Right lobe of liver (tissue), 6 donors: ENCODE measurements around the gene USP6NL. TPM values are rescaled to one million over a fixed set of nuclear protein-coding genes. Genes with fewer than 3 reads are reported as not detected.
A peak's percentile ranks its signal among the peaks of the same experiment; 100 is the strongest.

Experiments
- ATAC-seq, 4 donors: fragments of 200-7000 bp; cut with Tn5 transposase; one replicate each; pipeline ENCODE4 v1.9.1; 2020; ENCODE audit warnings: mild to moderate bottlenecking in 4 of 4, moderate library complexity in 4 of 4
- DNase-seq, 3 donors: peaks; one replicate each; pipeline ENCODE4 v3.0.0-alpha.2; 2020
- H3K27ac ChIP-seq, 3 donors: fragments of 200-600 bp; one replicate each; pipeline ENCODE4 v1.8.0; 2022
- H3K27me3 ChIP-seq, 2 donors: fragments of 200-600 bp; one replicate each; pipeline ENCODE4 v1.8.0; 2022
- H3K36me3 ChIP-seq, 4 donors: fragments of 200-600 bp; sonication (generic) in 1 of 4; one replicate each; pipeline versions ENCODE4 v1.5.1 to v1.8.0; 2017 to 2022; ENCODE audit warnings: control low read depth in 1 of 4
- H3K4me1 ChIP-seq, 4 donors: fragments of 200-600 bp; sonication (generic) in 1 of 4; one replicate each; pipeline versions ENCODE4 v1.5.1 to v1.8.0; 2017 to 2022; ENCODE audit warnings: control low read depth in 1 of 4
- H3K4me3 ChIP-seq, 3 donors: fragments of 200-600 bp; one replicate each; pipeline ENCODE4 v1.8.0; 2022
- H3K9me3 ChIP-seq, 4 donors: fragments of 200-600 bp; sonication (generic) in 1 of 4; one replicate each; pipeline versions ENCODE4 v1.5.1 to v1.8.0; 2017 to 2022; ENCODE audit warnings: control low read depth in 1 of 4
- CTCF ChIP-seq, 4 donors: fragments of 200-600 bp in 3 of 4; fragments of 450-650 bp in 1 of 4; IDR thresholded peaks; one replicate each; pipeline versions ENCODE4 v1.5.1 to v1.8.0; 2016 to 2022; ENCODE audit warnings: antibody characterized with exemption in 4 of 4, mild to moderate bottlenecking in 2 of 4
- POLR2A ChIP-seq: fragments of 450-650 bp; IDR thresholded peaks from one replicate; pipeline ENCODE4 v1.6.1; 2017; ENCODE audit warnings: antibody characterized with exemption, mild to moderate bottlenecking
- WGBS: methylation state at CpG from one replicate; pipeline ENCODE4 v1.1.6; 2018; ENCODE audit warnings: low coverage, low lambda C conversion rate; ENCODE audit not compliant: insufficient coverage; ENCODE audit errors: missing lambda C conversion rate; 5-methylcytosine and 5-hydroxymethylcytosine counted together
- intact Hi-C, 2 donors: fragments of 100-400 bp; cut with DNase I; formaldehyde crosslinking; loops; one replicate each; pipeline versions ENCODE4 v1.11.2 to v1.14.1; 2022
- total RNA-seq, 6 experiments: library from RNA; depleted of rRNA in 2 of 6; stranded (reverse); fragments of >200 nt in 2 of 6; fragmentation: NEBNext Ultra II Directional in 3 of 6; extraction: Animal tissue kit (Norgen Biotek cat#: 25700) in 3 of 6; gene quantifications; one replicate each; pipeline versions ENCODE4 v1.1.0 to v1.2.4, GENCODE V29; 2016 to 2023
- donor health status: DM: no; HTN: yes; CAD: no.
- donor health status: DM: no; HTN: no; CAD: no.
- donor health status: DM: no; HTN: no; CAD: no.
- donor health status: DM: no; HTN: yes; CAD: no.
- donor health status: DM: no; HTN: yes; CAD: no.

USP6NL gene
- total RNA-seq, 6 experiments from 2014 or later, result 8.4 to 15.3 (median 11.5) TPM

- no peak overlapping the region for H3K4me3 ChIP-seq
- DNase-seq (no peak), ATAC-seq (peak in 2 of 4 donors; percentile 28 to 32)
- TF ChIP-seq CTCF (IDR thresholded peaks at IDR 0.05), result no peak
- peak overlapping the region; percentile 0 to 48 (median 10) for H3K27ac ChIP-seq
- no peaks in the 10 kb centered on the region for H3K36me3 ChIP-seq
- H3K9me3 ChIP-seq, result no peaks in the 10 kb centered on the region
- WGBS, result 29% methylated on average over 2 of the region's 2 CpGs
- H3K27me3 ChIP-seq, result no peaks in the 10 kb centered on the region
- intact Hi-C loops, result no loop called here
- H3K4me1 ChIP-seq, result peaks cover 0 to 47% (median 19%) of the 10 kb centered on the region in 4 donors
Observed at GRCh38 chr10:11604865-11605650, 6.4 kb downstream of the USP6NL start.

- Histone ChIP-seq H3K4me3 (no peak overlapping the region), H3K27ac (no peak overlapping the region), H3K9me3 (no peaks in the 10 kb centered on the region), H3K36me3 (no peaks in the 10 kb centered on the region), H3K4me1 (peaks cover 0 to 34% (median 14%) of the 10 kb centered on the region in 4 donors), H3K27me3 (no peaks in the 10 kb centered on the region)
- TF ChIP-seq CTCF (IDR thresholded peaks at IDR 0.05) (no peak), POLR2A (no peak)
- DNase-seq (no peak), ATAC-seq (no peak)
- WGBS, result 88% methylated on average over 1 of the region's 1 CpG
- intact Hi-C loops, result no loop called here
Observed at GRCh38 chr10:11603741-11604140, 7.7 kb downstream of the USP6NL start.

- Histone ChIP-seq H3K27me3 (no peaks in the 10 kb centered on the region), H3K4me3 (no peak overlapping the region), H3K36me3 (no peaks in the 10 kb centered on the region), H3K9me3 (no peaks in the 10 kb centered on the region), H3K4me1 (peaks cover 0 to 34% (median 13%) of the 10 kb centered on the region in 4 donors), H3K27ac (peak overlapping the region in 2 of 3 donors; percentile 12 to 38)
- WGBS, result 33% methylated on average over 7 of the region's 7 CpGs
- no peak for DNase-seq
- intact Hi-C loops, result no loop called here
- TF ChIP-seq CTCF (IDR thresholded peaks at IDR 0.05), result no peak
- no peak for TF ChIP-seq POLR2A
- ATAC-seq, result peak; percentile 50 to 79 (median 72)
Observed at GRCh38 chr10:11602919-11603523, 8.4 kb downstream of the USP6NL start.

- H3K4me3 ChIP-seq, result no peak overlapping the region
- TF ChIP-seq POLR2A (no peak), CTCF (IDR thresholded peaks at IDR 0.05) (no peak)
- H3K27ac ChIP-seq, result peak overlapping the region in 2 of 3 donors; percentile 12 to 38
- DNase-seq (no peak), ATAC-seq (no peak)
- no peaks in the 10 kb centered on the region for H3K9me3 ChIP-seq
- no peaks in the 10 kb centered on the region for H3K36me3 ChIP-seq
- H3K4me1 ChIP-seq, result peaks cover 0 to 34% (median 13%) of the 10 kb centered on the region in 4 donors
- 69% methylated on average over 7 of the region's 7 CpGs for WGBS
- intact Hi-C loops, result no loop called here
- H3K27me3 ChIP-seq, result no peaks in the 10 kb centered on the region
Observed at GRCh38 chr10:11602358-11602757, 9.1 kb downstream of the USP6NL start.
